GM18526 (cell line): ENCODE measurements around the gene MYO9A.

ENCODE experiments used
- POLR2A ChIP-seq: IDR thresholded peaks from 3 replicates; pipeline ENCODE4 v1.6.1; 2011; ENCODE audit not compliant: insufficient read length; ENCODE audit errors: extremely low read depth

The MYO9A gene

DNA sequence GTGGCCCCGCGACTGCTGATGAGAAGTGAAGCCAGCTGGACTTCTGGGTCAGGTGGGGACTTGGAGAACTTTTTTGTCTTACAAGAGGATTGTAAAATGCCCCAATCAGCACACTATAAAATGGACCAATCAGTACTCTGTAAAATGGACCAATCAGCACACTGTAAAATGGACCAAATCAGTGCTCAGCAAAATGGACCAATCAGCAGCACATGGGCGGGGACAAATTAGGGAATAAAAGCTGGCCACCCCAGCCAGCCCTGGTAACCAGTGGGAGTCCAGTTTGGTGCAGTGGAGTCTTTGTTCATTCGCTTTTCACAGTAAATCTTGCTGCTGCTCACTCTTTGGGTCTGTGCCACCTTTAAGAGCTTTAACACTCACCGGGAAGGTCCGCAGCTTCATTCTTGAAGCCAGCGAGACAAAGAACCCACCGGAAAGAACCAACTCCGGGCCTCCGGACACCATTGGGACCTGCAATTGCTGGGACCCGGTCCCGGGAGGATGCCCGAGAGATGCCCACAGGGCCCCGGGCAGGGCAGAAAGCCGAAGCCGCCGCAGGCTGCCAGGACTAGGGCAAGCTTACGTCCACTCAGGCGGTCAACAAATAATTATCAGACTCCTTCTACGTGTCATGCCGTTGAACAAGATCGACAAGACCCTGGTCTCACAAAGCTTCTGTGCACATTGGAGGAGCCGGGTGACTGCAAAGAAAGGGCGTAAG, 315.9 kb downstream of the MYO9A start:
- TF ChIP-seq POLR2A: no peak

DNA sequence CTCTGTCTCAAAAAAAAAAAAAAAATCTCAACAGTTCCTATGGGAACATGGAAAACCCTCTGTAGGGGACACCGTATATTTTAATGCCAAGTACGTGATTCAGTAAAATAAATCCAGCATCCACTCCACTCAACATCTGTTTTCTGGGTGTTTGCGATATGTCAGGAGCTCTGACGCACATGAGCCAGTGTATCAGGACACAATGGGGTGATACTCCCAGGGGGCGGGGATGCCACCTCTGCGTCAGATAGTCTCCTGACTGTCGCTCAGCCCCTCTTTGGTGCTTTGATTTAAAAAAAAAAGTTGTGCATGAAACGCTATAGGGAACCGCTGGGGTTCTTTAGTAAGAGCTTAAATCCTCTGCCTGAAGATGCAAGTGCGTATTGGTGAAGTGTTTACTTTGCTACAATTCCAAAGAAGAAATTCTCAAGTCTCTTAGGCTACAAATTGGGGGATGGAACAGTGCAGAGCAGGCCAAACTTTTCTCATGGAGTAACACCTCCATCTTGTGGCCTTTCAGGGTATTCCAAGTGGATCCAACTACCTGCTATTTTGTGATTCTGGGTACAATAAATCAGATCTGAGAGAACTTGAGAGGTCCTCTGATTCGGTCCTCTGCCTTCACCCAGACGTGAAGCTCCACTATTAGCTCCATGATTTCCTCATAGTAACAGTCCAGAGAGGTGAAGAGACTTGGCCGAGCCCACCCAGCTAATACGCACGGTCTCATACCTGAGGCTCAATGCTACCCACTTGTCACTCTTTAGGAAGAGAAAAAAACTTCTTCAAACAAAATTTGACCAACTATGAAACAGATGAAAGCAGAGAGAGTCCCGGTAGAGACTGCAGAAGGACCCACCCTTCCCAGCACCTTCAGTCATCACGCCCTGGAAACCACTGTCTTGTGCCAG, 316.9 kb downstream of the MYO9A start:
- TF ChIP-seq POLR2A: no peak

DNA sequence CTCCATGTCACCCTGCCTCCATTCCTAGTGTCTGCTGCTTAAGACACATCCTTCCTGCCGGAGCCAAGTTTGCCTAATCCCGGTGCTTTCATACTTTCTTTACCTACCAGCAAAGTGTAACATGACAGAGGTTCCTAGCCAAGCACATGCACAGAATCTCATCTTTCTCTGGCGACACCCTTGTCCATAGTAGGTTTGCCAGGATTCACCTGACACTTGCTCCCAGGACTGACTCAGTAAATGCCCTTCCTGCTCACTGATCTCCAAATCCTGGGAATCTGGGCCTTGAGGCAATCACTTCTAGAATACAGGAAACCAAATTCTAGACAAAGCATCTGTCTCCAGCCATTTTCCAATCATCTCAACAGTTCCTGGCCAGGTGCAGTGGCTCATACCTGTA, 317.8 kb downstream of the MYO9A start:
- no peak for TF ChIP-seq POLR2A

DNA sequence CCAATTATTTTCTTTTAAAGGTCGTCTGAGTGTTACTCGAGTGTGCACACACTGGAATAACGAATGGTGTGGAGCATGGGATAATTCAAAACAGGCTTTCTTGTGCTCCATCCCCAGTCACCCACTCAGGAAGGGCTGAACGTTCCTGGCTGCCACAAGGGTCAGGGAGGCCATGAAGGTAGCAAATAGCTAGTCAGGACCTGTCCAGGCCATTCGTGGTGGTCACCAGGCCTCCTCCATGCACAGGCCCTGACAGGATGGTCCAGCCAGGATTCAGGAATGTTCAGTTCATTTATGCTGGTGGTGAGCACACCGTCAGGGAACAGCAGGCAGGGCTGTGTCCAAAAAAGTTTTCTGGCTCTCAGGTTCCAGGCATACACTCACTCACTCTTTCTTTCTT, 319.3 kb downstream of the MYO9A start:
- no peak for TF ChIP-seq POLR2A

DNA sequence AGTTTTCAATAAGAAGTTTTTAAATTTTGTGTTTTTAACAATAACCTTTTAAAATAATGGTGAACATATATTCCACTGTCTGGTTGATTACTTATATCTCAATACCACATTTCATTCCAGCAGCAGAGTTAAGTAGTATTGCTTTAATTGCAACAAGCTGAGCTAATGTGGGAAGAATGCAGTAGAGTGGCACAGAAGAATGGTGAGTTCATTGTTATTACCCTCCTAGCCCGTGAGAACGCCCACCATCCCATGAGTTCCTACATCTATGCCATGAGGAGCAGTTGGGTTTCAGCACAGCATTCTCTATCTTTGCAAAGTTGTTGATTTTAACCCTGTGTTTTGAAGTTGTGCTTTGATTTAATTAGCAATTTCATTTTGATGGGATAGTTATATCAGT, 325.4 kb downstream of the MYO9A start:
- TF ChIP-seq POLR2A: no peak

DNA sequence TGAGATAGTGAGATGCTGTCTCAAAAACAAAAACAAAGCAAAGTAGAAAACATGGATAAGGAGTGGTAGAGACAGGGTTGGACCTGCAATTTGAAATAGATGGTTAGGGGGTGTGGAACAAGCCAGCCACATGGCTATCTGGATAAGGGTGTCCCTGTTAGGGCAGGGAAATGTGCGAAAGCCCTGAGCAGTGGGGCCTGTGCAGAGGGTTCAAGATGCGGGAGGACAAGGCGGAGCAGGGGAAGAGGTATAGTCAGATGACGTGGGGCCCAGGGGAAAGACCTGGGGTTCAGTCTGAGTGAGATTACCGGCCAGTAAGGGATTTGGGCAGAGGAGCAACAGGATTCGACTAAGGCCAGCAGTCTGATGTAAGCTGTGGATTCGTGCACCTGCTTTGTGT, 326.0 kb downstream of the MYO9A start:
- TF ChIP-seq POLR2A: no peak

DNA sequence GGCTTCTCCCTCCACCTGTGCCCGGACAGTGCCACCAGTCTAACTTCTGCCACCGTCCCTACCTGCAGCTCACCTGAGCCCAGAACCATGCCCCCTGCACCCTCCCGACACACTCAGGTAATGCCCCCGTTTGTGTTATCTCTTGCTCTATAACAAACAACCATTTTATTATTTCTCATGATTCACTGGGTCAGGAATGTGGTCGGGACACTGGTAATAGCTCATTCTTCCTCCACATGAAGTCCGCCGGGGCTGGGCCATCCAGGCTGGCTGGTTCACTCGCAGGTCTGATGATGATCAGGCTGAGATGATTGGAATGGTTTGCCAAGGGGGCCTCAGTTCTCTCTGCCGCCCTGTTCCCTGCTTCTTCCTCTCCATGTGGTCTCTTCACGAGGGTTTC, 327.9 kb downstream of the MYO9A start:
- no peak for TF ChIP-seq POLR2A

DNA sequence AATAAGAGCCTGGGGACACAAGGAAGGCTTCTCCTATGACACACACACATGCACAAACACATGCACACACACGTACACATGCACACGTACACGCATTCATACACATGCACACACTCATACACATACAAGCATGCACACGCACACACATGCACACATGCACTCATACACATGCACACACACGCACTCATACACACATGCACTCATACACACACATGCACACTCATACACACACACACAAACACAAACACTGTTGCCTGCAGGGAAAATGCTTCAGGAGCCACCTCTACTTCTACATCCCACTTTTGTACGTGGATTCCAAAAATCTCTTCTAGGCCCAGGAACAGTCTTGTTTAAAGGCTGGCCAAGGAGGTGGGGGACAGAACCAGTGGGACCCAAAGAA, 328.3 kb downstream of the MYO9A start:
- TF ChIP-seq POLR2A: no peak

DNA sequence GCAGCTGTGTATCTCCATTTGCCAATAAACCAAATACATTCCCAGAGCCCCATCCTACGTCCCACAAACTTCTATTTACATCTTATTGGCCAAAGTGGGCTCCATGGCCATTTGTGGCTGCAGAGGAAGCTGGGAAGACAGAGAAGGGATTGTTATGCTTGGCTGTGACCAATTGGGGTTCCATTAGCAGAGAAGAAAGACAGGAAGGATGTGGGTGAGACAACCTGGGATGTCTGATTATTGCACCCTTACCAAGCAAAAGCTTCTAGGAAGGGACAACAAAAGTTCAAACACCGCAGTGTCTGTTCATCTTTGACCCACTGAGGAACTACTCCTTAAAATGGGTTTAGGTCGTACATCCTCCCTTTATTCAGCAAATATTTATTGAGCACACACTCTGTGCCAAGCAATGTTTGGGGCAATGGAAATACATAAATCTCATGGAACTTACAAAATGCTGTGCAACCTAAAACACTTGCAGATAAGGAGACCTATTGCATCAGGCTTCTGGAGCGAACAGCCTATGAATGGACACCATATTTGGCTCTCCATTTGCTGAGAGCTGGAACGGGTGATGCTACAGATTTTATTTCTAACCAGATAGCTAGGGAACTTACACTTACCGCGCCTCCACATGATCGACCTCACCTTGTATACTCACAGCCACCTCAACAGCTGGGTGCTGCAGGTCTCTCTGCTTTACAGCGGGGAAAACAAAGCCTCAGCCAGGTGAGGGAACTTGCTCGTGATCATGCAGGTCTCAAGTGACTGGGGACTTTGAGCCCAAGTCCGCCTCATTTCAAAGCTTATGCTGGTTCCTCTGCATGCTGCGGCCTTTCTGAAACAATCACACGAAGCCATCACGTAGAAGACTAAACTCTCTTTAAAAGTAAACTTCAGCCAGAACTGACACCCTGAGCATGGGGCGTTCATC, 329.0 kb downstream of the MYO9A start:
- TF ChIP-seq POLR2A: no peak

DNA sequence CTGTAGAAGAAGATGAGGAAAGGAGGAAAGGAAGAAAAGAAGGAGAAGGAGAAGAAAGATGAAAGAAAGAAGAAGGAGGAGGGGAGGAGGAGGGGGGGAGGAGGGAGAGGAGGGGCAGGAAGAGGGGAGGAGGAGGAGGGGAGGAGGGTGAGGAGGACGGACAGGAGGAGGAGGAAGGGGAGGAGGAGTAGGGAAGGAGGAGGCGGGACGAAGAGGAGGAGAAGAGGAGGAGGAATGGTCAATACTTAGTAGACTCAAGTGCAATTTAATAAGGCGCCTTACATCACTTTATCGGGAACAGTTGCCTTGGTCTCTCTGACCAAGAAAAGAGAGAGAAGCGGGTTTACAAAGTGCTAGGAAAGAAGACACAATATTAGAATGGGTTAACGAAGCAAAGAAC, 331.3 kb downstream of the MYO9A start:
- TF ChIP-seq POLR2A: no peak

DNA sequence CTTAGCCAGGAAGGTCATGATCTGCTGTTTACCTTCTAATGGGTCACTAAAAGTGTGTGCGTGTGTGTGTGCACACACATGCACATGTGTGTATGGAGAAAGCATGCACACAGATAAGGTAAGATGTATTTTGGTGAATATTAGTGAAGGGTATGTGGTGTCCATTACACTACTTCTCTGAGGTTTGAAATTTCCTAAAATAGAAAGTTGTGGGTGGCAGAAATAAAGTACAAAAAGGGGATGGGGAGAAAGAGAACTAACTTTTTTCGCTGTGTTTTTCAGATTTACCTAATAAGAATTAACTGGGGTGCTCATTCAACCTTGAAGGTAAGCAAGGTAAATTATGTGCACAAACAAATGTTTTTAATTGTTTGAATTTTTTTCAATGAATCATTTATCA, 332.0 kb downstream of the MYO9A start:
- TF ChIP-seq POLR2A: no peak

DNA sequence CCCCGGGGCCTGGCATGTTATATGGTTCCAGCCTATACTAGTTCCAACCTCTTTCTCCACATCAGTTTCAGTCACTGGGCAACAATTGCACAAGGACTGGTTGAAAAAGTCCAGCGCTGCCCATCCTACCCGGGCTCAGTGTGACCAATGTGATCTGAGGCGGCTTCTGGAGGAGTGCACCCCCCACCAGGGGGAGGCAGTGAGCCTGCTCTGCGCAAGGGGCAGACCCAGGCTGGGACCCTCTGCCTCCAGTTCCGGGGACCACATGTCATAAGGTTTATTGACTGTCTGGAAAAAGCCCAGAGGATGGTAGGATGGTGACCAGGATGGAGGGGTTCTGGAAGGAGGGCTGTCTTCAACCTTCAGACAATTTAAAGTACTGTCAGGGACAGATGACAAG, 333.2 kb downstream of the MYO9A start:
- TF ChIP-seq POLR2A: no peak

DNA sequence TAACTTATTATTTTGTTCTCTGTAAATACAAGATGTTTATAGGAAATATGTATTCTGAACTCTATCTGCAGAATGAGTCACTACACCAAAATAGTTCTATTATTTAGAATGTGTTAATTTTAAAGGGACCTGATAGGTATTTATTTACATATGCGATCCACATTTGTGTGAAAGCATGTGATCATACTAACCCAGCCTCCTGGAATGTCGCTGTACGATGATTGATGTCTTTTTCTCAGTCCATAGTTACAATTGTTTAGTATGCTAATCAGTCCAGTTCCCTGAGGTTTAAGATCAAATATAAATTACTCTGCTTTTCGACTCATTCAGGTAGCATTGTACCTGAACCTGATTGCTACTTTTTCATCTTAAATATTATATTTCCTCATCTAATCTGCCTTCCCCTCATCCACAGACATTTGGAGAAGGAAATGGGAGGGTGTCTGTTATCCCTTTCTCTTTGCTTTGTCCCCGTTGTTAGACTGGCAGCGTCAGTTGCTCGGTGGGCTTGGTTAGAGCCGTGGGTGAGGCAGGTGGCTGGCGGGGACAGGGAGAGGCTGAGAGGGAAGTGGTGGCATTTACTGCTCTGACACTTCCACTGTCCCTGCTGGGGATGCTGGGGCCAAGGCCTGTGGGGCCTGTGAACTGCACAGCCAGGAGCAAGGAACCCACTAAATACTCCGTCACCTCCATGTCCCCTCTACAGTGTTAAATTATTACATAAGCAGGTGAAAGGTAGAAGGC, 335.4 kb downstream of the MYO9A start:
- TF ChIP-seq POLR2A: no peak

DNA sequence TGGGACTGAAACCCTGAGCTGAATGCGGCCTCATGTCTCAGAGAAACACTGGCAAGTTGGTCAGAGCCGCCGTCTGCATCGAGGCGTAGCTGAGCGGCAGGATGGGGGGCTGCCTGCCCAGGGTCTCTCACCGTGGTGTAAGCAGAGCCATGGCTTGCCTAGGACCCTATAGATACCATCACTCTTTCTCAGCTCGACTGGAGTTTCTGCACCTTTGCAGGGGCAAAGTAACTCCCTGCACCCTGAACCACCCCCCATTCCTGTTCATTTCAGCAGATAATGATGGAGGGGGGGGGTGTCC, 336.0 kb downstream of the MYO9A start:
- TF ChIP-seq POLR2A: no peak
